Kasumi-1 (cell line): ENCODE results near the gene SUMO3.

Experiments used
- DNase-seq, 2 experiments: peaks; one replicate each; lab custom pipeline; 2025; lab: John Stamatoyannopoulos, UW

Gene SUMO3

GRCh38 chr21:44829507-44830092 is 11.7 kb upstream of the SUMO3 start:
- DNase-seq, result no peak

DNA sequence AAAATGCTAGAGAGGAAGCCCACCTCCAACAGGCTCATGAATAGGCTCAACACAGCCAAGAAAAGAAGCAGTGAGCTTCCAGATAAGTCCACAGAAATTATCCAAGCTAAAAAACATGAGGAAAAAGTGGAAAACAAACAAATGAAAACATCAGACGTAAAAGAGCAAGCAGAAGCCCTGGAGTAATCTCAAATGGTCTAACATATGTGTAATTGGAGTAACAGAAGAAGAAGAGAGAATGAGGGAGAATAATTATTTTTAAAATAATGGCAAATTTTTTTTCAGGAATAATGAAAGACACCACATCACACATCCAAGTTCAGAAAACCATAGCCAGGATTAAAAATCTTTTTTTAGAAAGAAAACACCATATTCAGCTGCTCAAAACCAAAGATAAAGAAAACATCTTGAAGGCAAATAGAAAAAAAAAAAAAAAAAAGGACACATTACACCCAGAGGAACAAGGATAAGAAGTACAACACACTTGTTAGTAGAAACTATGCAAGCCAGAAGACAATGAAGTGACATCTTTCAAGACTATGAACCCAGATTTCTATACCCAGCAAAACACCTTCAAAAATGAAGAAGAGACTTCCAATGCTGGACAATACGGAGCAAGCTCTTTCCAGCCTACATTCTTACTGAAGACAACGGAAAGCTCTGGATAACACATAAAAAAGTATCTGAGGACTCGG is 10.6 kb upstream of the SUMO3 start:
- DNase-seq, result no peak

DNA sequence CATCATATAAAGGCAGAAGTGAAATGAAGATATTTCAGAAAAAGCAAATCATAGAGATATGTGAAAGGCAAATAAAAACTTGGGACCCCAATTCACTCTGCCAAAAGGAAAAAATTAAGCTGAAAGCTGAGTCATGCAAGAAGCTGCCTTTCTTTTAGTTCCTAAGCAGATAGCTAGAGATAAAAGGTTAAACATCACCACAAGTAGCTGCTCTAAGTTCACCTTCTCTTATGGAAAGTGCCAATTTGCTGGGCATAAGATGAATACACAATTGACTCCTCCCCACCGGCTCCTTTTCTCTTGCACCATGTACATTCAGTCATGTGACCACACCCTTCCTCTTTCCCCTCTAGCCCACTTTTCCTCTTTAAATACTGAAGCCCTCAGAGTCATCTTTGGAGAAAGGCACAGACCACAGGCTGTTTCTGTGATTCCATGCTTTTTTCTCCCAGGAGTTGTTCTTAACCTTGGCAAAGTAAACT is 5.4 kb upstream of the SUMO3 start:
- no peak for DNase-seq

DNA sequence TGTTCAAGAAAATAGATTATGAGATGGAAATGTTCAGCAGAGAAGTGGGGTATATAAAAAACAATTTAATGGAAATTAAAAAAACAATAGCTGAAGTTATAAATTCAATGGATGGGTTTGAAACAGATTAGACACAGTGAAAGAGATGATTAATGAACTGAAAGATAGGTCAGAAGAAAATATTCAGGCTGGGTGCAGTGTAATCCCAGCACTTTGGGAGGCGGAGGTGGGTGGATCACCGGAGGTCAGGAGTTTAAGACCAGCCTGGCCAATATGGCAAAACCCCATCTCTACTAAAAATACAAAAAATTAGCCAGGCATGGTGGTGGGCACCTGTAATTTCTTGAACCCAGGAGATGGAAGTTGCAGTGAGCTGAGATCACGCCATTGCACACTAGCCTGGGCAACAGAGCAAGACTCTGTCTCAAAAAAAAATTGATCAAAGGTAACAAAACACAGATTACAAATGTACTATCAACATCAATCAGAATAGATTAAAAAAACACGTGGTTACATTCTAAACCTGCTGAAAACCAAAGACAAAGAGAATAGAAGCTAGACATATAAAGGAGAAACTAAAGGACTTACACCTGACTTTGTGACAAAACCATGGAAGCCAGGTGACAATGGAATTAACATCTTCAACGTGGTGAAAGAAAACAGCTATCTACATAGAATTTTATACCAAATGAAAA is 4.8 kb upstream of the SUMO3 start:
- DNase-seq, result peak in 1 of 2 experiments; percentile 39

- no peak for DNase-seq
Measured at GRCh38 chr21:44820851-44821250, 3.0 kb upstream of the SUMO3 start.

- DNase-seq, result no peak
Measured at GRCh38 chr21:44819283-44820243, 1.7 kb upstream of the SUMO3 start.

DNA sequence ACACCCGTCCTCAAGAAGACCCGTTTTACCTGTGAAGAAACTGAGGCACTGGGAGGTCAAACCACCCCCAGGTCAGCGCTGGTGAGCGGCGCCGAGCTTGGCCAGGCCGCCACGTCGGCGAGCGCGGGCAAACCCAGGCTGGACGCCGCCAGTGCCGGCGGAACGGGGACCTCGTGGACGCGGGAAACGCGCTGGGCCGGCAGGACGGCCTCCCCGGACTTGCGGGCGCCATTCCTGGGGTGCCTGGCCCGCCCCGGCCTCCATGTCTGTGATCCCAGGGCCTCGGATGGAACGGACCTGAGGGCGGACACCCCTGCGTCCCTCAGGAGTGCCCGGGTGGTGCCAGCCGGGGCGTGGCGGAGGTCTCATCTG is 764 bp upstream of the SUMO3 start:
- no peak for DNase-seq

DNA sequence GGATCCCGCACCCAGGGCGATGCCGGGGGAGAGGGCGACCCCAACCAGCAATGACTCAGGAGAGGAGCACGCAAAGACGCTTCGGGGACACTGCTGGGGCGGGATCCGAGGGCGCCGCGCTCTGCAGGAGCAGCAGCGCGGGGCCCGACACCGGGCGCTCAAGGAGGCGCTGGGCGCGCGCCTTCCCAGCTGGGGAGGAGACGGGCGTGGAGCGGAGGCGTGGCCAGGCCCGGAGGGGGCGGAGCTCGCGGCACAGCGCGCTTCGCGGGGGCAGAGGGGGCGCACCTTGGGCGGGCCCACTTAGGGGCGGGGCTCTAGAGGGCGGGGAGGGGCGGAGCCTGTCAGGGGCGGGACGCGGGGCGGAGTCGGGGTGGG is 369 bp downstream of the SUMO3 start:
- DNase-seq, result peak; percentile 70 to 78

- DNase-seq, result no peak
Measured at GRCh38 chr21:44816761-44817505, 929 bp downstream of the SUMO3 start.

- no peak for DNase-seq
Measured at GRCh38 chr21:44815852-44816628, 1.8 kb downstream of the SUMO3 start.

- DNase-seq, result no peak
Measured at GRCh38 chr21:44815225-44815624, 2.6 kb downstream of the SUMO3 start.

DNA sequence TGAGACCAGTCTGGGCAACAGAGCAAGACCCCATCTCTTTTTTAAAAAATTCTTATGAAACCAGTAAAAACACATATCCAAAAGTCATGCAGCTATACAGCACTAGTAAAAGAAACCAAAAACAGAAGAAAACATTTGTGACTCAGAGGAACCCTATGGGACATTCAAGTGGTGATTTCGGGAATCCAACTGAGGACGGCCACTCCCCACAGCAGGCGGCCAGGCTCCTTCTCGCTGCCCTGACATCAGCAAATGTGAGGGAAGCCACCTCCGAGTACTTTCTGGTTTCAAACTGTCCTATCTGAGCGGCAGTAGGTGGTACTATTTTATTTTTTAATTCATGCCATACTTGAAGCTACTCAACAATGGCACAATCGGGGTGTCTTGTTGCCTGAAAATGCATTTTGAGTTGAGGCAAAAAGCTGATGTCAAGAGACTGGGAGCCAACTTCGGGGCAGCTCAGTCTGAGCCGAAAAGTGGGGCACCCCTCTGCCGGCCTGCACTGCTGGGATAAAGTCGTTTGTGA is 3.3 kb downstream of the SUMO3 start:
- no peak for DNase-seq

GRCh38 chr21:44813727-44814126 is 4.1 kb downstream of the SUMO3 start:
- DNase-seq, result no peak

GRCh38 chr21:44813149-44813548 is 4.7 kb downstream of the SUMO3 start:
- no peak for DNase-seq

DNA sequence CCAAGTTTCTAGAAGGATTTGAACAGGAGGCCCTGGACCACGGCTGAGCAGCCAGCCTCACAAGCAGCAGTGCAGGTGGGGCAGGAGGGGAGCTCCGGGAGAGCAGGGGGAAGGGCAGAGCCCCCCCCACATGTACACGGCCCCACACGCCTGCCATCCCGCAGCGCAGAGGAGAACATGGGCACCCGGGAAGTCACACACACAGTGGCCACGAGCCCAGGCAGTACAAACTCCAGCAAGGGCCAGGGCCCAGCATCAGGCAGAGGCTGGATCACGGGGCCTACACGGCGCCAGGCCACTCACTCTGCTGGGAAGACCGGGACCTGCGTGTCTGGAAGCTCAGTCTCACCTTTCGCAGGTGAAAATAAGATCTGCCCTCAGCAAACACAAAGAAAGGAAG is 5.2 kb downstream of the SUMO3 start:
- DNase-seq, result no peak

- DNase-seq, result no peak
Measured at GRCh38 chr21:44810779-44811178, 7.1 kb downstream of the SUMO3 start.

- DNase-seq, result no peak
Measured at GRCh38 chr21:44805859-44806258, 12.0 kb downstream of the SUMO3 start.

DNA sequence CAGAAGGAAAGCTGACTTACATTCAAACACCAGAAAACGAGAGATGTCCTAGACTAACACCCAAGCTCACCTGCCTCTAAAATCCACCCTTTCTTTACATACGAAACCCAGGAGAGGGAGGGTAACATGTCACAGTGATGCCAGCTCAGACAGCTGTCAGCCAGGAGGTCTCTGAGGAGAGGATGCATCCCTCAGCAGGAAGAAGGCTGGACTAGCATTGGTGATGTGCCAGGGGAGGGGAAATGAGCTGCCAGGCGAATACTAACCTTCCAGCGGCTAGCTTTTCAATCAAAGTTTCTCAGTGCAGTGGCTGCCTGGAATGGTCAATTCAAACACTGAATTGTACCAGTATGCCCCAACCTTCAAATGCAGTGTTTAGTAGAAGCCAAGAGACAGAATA is 12.6 kb downstream of the SUMO3 start:
- no peak for DNase-seq

DNA sequence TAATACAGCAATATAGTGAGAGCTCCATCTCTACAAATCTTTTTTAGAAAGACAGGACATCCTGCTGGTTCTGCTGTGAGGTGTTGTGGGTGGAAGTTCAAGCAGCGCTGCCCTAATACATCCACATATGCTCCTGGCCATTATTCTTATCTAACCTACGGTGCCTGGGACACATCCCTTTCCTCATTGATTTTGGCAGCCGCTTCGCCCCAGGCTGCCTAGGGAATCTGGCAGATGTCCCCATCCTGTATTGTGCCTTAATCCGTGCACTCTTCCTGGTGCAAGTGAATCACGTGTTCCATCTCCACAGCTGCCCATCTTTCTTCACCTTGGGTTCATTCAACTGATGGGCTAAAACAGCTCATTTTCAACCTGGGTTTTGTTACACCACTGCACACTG is 13.1 kb downstream of the SUMO3 start:
- DNase-seq, result no peak

DNA sequence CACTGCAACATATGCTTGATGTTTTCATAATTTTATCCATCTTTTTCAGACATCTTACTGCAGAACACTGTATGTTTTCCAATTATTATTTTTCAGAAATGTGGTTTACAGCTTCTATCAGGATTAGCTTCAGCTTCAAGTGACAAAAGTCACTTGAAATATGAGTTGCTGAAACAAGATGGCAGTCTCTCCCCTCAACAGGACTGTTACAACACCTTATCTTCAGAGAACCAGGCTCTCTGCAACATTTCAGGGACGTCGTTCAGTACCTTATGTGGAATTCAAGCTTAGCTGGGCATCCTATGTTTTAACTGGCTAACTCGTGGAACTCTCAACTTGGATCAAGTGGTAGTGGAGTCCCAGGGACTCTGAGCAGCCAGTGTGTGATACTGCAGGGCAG is 14.2 kb downstream of the SUMO3 start:
- no peak for DNase-seq
